Coronary artery (tissue), 2 donors: ENCODE results near the gene DNAJC15.
A peak's percentile ranks its signal among the peaks of the same experiment; 100 is the strongest.

Source experiments
- DNase-seq: peaks from one replicate; pipeline ENCODE4 v3.0.0-alpha.2; 2017; ENCODE audit warnings: low spot score
- H3K27ac ChIP-seq, 2 donors: fragments of 200-600 bp; sonication (generic); one replicate each; pipeline ENCODE4 v1.5.1; 2016 to 2019
- H3K4me3 ChIP-seq: fragments of 200-600 bp; sonication (generic); 2 replicates; pipeline ENCODE4 v1.5.1; 2016; ENCODE audit warnings: mild to moderate bottlenecking, moderate library complexity
- CTCF ChIP-seq: fragments of 200-600 bp; sonication (generic); IDR thresholded peaks from one replicate; pipeline ENCODE4 v1.5.1; 2019; ENCODE audit warnings: antibody characterized with exemption

Gene DNAJC15

DNA sequence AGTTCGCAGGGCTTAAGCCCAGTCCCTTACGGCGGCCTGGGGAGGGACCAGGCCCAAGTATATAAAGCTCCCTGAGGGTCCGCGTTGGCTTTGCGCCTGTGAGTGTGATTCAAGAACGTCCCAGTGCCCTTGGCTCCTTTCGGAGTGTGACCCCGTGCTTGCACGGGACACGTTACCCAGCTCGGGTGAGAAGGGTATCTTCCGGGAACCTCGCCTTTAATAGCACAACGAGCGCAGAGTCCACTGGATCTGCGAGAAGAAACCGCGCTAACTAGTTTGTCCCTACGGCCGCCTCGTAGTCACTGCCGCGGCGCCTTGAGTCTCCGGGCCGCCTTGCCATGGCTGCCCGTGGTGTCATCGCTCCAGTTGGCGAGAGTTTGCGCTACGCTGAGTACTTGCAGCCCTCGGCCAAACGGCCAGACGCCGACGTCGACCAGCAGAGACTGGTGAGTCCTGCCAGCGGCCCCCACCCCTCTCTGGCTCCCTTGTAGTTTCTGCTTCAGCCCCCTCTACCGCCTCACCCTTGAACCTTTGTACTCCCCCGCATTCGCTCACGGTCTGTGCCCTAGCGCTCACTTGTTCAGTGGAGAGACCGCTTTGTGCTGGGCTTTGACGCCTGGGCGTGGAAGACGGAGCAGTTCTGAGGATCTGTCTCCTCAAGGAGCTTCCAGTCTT, at the start of gene DNAJC15:
Gene DNAJC15 (plus strand): TSS at position 298 of the 675 bp plus-strand sequence. CDS start 41 bp downstream, at position 339.
- H3K4me3 ChIP-seq = peak within 1 kb of the TSS; percentile 88
- peak; percentile 80 for DNase-seq
- peak within 1 kb of the TSS; percentile 87 to 88 for H3K27ac ChIP-seq
- TF ChIP-seq CTCF = no peak

DNA sequence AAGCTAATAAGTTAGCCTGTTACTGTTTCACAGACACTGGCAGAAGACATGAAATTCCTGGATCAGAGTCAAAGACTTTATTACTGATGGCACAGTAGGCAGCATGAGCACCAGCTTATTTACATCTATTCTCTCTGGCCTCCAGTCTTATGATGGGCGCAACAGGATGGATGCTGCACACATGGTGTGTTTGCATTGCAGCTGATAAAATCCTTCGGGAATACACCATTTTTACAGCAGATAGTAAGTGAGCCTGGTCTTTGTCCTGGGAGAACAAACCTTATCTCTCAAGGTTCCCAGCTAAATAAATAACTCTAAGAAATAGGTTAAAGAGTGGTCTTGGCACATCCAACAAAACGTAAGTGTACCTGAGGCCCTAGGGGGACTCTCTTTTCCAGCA, 47.3 kb upstream of the DNAJC15 start:
- DNase-seq = no peak
- H3K4me3 ChIP-seq = no peak overlapping the region
- H3K27ac ChIP-seq = no peak overlapping the region
- TF ChIP-seq CTCF = no peak

DNA sequence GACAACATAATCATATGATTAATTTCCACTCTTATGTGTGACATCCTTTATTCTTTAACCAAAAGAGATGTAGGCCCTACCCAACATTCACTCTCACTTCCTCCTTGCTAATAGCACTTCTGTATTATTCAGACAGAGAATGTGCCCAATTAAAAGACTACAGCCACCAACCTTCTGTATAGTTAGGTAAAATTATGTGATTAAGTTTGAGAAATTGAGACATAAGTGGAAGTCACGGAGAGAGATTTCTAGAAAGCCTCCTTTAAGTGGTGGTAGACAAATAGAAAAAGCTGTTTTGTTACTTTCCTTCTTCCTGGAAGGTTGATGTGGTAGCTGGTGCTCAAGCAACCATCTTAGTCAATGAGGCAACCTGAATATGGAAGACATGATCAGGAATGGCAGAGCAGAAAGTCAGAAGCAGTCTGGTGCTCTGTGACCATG, 46.1 kb upstream of the DNAJC15 start:
- DNase-seq = no peak
- H3K27ac ChIP-seq = no peak overlapping the region
- no peak for TF ChIP-seq CTCF
- no peak overlapping the region for H3K4me3 ChIP-seq

DNA sequence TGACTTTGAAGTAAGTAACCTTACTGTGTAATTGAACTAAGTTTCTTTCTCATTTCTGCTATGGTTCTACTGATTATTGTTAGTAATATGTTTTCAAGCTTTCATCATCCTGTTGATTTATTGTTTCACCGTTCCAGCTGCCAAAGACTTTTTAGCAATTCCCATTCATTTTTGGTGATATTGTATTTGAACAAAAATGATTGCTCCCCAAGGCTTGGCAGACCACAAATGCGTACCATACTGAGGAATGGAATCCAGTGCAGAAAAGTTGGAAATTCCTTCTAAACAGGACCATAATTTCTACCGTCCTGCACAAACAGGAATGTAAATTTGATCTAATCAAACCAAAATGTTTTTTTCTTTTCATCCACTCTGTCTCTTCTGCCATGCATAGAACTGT, 42.1 kb upstream of the DNAJC15 start:
- H3K27ac ChIP-seq = no peak overlapping the region
- no peak for TF ChIP-seq CTCF

GRCh38 chr13:42981853-42982252, 41.5 kb upstream of the DNAJC15 start:
- Histone ChIP-seq H3K27ac (no peak overlapping the region), H3K4me3 (no peak overlapping the region)
- no peak for TF ChIP-seq CTCF
- DNase-seq = no peak

More for the DNA sequence above, 42.1 kb upstream of the DNAJC15 start:
- no peak for DNase-seq
- H3K4me3 ChIP-seq = no peak overlapping the region

DNA sequence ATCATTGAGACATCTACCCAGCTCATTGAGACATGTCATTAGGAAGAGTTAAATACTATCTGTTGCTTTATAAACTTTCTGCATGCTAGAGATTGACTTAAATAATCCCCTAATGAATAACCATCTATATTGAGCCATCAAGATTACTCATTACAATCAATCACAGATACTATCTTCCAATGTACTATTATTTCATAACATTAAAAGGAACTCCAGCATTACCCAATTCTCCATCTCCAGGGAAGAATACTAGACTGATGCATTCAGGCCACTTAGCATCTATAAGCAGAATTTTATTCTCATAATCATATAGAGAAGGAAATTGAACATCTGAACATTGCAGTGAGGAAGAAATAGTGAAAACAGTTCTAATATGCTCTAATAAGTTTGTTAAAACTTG, 39.4 kb upstream of the DNAJC15 start:
- no peak overlapping the region for H3K27ac ChIP-seq
- DNase-seq = no peak
- no peak overlapping the region for H3K4me3 ChIP-seq
- TF ChIP-seq CTCF = no peak

- Histone ChIP-seq H3K4me3 (no peak overlapping the region), H3K27ac (no peak overlapping the region)
- no peak for TF ChIP-seq CTCF
- no peak for DNase-seq
Measured at GRCh38 chr13:42984691-42985090, 38.7 kb upstream of the DNAJC15 start.
